Inflammatory macrophage treated with lipopolysaccharide for 1 hour (primary cell): Measurements from ENCODE around the gene SNRNP200.

Experiments
- DNase-seq, 2 donors: peaks; one replicate each; pipeline ENCODE4 v3.0.0-alpha.2; 2020 to 2022

SNRNP200 gene

DNA sequence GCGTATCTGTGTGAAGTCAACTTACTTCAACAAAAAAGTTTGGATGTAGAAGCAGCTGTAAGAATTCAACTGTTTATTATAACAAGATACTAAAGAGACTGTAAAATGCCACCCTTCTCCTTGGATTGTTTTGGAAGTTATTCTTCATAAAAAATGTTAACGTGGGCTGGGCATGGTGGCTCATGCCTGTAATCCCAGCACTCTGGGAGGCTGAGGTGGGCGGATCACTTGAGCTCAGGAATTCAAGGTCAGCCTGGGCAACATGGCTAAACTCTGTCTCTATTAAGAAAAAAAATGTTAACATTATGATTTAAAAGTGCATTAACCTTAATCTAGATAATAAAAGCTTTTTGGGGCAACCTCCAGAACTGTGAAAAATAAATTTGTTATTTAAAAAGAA is 31.6 kb downstream of the SNRNP200 start:
- DNase-seq: no peak

DNA sequence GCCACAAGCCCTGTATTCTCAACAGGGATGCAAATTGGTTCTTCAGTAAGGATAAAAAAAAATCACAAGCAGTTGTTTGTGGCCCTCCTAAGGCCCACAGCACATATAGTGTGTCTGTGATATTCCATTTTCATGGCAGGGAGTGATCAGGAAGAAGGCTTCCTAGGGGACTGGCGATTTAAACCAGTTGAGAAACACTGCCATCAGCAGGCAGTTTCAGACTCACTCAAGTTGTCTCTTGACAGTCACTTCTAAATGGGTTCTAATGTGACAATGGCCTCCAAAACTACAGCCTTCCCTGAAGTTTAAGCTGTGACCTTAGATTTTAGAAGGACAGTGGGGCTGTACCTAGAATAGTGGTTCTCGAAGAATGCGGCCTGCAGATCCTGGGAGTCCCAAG is 33.4 kb downstream of the SNRNP200 start:
- DNase-seq: no peak

DNA sequence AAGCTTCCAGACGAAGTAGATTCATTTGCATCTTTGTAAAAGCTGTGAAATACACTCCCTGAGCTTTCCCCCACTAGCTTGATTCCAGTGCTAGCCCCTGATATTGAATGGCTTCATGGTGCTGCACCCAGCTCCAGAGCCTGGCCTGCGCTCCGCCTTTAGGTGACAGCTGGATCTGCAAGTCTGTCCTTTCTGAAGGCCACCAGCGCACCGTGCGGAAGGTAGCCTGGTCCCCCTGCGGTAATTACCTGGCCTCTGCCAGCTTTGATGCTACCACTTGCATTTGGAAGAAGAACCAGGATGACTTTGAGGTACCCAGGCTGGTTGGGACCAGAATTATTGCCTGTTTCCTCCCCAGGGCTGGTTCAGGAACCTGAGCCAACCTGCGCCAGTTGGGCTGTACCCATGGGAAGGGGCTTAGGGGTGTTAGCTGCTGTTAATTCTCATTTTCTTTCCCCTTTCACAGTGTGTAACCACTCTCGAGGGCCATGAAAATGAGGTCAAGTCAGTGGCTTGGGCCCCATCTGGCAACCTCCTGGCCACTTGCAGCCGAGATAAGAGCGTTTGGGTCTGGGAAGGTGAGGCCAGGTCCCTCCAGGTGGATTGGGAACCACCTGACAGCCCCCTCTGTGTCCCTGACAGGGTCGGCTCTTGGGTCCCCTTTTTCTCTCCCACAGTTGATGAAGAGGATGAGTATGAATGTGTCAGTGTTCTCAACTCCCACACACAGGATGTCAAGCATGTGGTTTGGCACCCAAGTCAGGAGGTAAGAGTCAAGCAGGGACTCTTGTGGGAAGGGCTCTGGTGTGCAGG is 38.0 kb downstream of the SNRNP200 start:
- DNase-seq: peak; percentile 38 to 39

DNA sequence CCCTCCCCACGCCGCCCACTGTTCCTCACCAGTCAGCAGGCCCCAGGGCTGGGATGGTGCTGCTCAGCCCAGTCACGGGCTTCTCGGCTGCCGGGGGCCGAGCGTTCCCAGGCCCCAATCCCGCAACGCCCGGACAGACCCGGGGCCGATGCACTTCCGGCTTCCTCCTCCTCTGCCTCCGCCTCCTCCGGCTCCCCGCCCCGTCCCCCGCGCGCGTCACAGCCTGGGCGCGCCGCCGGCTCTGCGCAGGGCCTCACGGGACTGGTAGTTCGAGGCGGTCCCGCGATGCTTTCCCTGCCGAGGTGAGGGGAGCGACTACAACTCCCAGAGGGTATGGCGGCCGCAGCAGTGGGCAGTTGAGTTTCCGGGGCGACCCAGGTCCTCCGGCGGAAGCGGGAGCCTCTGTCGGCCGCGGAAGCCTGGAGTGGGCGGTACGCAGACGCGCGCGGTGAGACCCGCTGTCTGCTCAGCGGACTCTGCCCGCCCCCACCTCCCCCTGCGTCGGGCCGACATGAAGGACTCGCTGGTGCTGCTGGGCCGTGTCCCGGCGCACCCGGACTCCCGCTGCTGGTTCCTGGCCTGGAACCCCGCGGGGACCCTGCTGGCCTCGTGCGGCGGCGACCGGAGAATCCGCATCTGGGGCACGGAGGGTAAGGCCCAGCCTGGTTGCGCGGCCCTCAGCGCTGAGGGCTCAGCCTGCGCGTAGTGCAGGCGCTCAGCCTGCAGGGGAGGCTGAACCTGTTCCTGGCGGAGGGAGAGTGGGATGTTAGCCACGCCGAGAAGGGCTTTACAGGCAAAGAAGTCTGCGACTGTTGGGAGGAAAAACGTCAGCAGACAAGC is 39.3 kb downstream of the SNRNP200 start, which contains the start of the genes CIAO1 and TMEM127:
CIAO1 (plus strand) TSS at position 386 of the 840 bp plus-strand sequence; CDS start at position 512, 126 bp downstream.
TMEM127 (minus strand) TSS at position 158 of the 840 bp plus-strand sequence. CDS start 616 bp downstream, outside the sequence.
- DNase-seq: peak; percentile 98

DNA sequence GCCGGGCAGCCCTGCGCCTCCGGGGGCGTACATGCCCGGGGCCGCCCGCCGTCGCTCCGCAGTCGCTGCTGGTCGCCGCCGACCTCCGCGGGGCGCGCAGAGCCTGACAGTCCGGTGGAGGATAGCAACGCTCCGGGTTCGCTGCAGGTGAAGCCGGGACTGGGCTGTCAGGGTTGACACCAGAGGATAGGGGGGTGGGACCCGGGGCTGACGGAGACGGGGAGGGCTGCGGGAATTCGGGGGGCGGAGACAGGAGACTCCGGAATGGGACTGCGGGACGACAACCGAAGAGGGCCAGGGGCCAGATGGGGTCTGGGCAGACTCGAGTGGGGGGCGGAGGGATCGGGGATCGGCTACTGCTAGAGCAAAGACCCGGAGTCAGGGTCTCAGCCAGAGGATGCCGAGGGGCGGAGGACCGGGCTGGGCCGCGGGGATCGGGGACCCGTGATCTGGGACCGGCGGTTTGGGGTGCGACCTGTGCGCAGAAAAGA is 40.0 kb downstream of the SNRNP200 start:
- no peak for DNase-seq

DNA sequence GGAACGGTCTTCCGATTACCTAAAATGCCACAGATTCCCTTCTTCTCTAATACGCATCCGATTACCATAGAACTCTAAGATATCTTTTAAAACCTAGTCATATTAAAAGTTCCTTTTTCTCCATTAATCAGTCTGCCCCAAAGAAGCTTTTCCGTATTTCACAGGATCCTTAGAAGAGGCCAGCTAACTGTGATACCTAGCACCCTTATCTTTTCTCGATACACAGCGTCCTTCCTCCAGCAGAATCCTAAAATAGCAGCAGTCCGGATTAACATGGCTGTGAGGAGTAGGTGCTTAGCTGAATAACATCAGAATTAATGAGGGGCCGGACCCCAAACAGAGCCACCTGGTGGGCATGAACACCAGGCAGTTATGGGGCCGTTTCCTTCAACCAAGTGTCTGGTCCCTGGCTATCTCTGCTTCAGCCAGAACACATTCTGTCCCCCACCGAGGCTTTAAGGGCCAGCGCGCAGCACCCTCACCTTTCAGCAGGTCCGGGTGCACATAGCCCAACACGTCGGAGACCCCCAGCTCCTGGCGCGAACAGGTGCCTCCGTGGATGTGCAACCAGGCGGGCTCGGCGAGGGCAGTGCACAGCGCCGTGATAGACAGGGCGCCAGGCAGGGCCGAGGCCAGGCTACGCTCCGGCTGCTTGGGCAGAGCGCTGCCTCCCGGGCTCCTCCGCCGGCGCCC is 40.5 kb downstream of the SNRNP200 start:
- peak in 1 of 2 donors; percentile 36 for DNase-seq

DNA sequence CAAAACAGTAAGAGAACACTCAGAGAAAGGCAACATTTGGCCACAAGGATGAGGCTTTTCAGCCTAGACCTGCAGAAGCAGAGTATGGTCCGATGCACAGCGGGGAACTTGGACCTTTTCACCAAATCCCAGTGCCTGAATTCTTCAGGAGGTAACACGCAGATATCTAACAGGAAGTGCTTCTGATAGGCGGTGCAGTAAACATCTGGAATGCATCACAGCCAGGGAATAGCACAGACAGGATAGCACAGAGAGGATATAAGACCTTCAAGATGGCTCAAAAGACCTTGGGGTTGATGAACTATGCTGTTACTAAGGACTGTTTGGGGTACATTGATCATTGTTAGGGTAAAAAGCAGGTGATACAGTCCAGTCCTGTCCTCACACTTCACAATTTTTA is 41.3 kb downstream of the SNRNP200 start:
- DNase-seq: no peak

DNA sequence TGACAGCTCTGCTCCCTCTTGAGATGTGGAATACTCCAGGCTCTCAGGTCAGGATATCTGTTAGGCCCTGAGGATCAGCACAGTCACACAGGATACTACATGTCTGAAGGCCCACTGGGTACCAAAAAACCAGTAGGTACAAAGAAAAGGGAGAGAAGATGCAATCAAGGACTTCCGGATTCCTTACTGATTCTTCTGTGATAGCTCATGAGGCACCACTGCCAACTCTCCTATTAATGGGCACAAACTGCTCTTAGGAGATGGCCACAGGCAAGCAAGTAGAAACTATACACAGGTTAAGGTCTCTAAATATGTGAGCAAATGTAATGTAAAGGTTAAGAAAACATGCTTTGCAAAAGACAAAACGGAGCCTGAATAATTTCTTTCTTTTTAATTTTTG is 43.0 kb downstream of the SNRNP200 start:
- no peak for DNase-seq

DNA sequence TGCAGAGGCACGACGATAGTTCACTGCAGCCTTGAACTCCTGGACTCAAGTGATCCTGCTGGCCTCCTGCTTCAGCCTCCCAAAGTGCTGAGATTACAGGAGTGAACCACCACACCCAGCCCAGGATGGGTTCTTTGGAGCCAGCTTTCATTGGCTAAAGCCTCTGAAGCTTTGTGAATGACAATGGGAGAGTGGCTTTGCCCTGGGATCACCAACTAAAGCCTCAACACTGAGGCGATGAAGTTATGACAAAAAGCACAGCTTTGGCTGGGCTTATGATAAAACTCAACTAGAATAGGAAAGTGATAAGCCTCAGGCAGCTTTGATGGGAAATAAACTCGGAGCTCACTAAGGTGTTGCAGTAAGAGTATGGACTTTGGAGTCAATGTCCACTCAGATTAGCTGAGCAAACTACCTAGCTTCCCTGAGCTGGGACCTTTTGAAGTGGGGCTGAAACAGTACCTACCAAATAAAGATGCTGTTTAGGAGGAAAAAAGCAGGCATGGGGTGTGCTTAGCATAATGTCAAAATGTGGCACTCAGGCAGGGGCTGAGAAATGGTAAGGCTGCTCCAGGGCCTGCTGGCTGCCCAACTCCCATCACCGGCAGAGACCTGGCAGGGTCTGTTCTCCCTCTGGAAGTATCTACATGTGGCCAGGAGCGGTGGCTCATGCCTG is 43.9 kb downstream of the SNRNP200 start:
- no peak for DNase-seq

DNA sequence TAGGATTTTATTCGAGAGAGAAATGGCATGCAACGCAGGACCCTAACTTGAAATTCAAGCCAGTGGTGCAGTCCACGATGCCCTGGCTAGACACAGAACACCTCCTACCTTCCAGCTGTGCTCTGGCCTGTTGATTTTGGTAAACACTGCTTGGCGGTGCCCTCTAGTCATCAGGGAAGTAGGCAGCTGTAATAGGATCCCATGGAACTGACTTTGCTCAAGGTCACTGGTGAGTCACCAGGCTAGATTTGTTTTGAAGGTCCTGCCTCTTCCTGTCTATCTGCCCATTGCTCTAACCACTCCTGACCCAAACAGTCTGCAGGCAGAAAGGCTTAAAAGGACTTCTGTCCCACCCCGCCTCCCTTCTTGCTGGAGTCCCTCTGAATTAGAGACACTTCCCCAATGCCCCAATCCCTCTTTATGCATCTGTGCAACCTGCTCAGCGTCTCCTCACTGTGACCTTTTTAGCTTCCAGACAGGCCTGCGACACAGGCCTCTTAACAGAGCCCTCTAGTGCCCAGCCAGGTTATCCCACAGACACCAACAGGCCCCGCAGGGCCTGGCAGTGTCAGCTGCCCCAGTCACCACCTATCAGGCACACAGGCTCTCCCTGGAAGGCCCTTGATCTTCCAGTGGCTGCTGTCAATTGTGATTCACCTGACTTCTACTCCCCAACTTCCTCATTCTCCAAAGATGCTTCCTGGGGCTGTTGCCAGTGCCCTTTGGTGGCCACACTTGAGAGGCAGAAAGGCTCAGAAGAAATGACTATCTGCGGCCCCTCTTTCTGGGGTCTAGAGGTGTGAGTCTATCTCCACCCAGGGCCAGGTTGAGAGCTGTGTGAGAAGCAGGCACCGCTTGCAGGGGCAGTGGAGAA is 44.7 kb downstream of the SNRNP200 start:
- peak; percentile 68 to 89 for DNase-seq

DNA sequence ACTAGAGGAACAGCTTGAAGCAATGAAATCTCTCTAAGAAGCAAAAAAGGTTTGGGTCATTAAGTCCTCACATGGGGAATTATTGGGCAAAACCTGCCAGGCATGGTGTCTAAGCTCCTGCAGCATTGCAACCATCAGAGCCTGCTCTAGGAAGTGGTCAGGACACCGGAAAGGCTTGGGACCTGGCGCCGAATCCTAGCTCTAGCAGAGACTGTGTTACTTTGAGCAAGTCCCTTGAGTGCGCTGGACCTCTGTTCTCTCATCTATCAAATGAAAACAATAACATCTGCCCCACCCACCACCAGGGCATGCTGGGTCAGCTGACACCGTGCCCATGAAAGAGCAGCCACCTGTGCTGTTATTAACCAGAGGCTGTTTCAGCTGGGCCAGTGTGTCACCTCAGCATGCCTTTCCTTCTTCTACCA is 45.8 kb downstream of the SNRNP200 start:
- no peak for DNase-seq

DNA sequence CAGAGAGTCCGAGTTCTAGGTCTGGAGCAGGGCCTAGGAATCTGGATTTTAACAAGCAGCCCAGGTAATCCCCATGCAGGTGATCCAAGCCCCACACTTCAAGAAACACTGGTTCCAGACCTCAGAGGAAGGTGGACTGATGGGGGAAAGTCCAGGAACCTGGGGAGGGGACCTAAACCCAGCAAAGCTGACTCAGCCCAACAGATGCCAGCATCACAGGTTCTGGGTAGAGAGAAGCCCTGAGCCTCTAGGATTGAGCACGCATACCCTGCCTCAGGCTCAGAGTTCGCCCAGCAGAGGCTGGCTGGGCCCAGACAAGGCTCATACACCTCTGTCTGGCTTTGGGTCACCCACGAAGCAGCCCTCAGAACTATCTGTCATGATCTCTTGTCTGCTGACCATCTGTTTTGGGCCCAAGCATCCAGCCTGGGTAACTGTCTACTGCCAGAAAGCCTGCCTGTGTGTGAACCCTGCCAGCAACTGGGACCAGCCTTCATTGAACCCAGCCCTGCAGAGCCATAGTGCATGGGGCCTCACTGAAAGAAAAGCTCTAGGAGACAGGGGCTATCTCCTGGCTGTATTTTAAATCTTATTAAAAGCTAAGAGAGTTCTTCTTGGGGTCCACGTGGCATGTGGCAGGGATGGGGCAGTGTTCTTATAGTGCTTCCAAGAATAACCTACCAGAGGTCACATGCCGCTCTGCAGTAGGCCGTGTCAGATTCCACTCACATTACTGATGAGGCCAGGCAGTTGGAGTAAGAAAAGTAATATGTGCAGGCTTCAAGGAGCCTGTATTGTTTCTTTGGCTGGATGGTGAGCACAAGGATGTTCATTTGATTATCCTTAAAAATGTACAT is 47.0 kb downstream of the SNRNP200 start:
- DNase-seq: no peak

DNA sequence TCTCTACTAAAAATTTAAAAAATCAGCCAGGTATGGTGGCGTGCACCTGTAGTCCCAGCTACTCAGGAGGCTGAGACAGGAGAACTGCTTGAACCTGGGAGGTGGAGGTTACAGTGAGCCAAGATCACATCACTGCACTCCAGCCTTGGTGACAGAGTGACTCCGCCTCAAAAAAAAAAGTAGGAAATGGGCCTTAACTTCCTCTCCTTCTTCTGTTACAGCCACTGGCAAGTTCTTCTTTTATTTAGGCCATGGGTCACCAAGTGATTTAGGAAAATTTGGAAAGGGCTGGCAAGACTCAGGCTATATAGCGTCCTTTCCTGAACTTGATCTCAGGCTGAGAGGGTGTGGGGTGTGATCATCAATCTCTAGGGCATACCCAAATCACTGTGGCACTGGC is 47.6 kb downstream of the SNRNP200 start:
- DNase-seq: peak; percentile 79 to 91

DNA sequence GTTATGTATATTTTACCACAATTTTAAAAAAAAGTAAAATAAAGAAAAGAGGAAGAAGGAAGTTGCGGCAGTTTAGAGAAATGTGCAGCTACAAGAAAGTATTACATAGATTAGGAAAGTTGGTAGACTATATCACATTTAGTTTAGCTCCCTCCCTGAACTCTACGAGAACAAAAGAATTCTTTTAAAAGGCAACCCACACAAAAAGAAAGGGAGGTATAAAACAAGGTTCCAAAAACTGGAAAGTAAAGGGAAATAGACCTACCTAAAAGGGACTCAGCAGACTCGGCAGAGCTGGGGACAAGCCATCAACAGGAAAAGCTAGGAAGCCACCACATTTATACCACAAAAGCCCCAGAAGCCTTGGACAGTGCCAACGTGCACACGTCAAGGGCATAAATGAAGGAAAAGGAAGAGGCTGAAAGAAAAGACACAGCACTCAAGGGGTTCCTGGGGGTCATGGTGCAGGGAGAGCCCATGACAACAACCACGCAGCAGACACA is 48.7 kb downstream of the SNRNP200 start:
- DNase-seq: peak; percentile 64 to 71

DNA sequence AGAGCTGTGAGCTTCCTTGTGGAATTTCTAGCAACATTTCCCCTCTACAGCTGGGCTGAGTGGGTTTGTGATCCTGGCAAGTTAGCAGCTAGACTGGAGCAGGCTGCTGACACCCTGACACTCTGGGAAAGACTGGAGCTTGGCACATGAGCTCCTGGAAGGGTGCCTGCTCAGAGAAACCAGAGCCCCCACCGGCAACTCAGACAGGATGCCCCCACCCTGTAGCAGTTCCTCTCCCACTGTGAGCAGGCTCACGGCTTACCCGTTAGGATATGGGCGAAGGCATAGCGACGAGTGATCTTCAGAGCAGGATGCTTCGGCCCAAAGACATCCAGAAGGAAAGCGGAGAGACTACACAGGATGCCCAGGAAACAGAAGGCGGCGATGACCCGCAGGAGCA is 50.8 kb downstream of the SNRNP200 start:
- DNase-seq: no peak

DNA sequence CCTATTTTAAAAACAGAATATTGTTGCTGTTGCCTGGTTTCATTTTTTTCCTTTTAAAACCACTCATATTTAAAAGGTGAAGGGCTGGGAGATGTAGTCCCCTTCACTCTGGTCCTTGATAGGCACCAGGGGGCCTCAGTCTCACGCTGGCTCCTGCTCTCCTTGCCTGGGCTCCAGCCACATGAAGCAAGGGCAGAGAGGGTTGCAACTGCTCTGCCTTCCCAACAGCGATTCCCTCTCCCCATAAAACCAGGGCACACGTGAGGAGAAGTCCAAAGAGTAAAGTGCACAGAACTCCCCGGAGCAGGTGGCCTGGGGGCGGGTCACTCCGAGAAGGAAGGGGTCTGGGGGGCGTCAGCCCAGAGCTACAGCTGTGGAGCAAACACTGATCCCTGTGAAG is 52.3 kb downstream of the SNRNP200 start:
- DNase-seq: no peak

DNA sequence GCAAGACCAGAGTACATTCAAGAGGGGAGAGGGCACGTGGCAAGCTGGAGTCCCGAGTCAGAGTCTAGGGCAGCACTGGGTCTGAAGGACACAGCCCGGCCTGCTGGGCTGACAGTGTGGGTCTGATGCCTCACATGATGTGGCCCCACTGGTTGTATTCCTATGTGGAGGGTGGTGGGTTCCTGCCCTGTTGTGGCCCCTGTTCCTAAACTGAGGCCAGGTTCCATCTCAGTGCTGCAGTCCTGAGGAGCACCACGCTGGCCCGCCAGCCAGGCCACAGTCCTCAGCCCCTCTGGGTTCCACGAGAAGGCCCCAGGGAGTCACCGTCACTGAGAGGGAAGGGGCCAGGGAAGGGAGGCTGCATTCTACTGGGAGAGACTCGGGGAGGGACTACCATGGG is 52.8 kb downstream of the SNRNP200 start:
- DNase-seq: no peak

DNA sequence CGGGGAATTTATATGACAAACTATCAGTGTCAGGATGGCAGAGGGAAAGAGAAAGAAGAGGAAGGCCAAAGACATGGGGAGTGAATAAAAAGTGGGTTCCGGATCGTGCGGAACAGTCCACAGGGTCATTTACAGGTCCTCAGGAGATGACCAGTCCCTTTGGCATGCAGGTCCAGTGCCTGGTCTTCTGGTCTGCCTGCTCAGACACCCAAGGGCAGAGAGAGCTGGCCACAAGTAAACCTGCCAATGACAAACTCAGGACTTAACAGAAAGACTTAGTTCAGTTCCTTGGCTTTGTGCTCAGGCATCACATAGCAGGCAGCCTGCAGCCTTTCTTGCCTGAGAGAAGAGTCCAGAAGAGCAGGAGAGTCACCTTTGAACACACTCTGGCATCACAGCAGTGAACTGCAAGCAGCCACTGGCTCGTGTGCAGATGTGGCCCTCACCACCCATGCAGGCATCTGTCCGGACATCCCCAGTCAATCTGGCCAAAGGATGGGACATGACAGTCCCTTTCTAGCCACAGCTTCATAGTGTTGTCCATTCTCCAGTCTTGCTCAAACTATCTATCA is 53.5 kb downstream of the SNRNP200 start:
- peak in 1 of 2 donors; percentile 21 for DNase-seq

DNA sequence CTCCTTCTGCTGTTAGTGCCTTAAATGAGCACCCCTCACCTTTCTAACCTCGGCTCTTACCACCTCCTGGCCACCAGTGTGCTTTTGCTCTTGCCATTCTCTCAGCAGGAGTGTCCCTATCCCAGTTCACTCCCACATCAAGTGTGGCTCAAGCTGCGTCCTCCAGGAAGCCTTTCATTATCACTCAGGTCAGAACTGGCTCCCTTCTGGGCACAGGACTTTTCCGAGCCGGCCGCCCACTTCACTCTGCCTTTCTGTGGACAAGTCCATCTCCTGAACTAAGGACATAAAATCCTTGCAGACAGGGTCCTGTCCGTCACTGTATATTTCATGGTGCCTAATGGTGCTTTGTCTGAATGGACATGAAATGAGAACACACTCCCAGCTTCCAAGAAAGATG is 55.2 kb downstream of the SNRNP200 start:
- no peak for DNase-seq

DNA sequence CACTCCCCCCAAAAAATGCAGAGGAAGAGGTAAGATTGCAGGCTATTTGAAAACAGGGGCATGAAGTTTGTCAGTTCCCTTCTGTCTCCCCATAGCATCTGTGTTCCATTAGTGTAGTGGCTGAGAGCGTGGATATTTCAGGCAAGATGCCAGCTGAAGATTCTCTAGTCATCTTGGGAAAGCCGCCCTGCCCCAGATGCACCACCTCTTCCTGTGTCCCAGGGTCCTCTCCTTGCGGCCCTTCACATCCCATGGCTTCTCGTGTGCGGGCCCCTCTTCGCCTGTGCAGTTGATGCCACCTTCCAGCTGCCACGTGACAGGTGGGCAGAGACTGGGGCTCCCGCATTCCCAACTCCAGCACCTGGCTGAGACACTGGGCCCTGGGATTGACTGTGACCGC is 55.7 kb downstream of the SNRNP200 start:
- no peak for DNase-seq
